GM19395 (cell line): ENCODE results near the gene BTBD9.
A peak's percentile ranks its signal among the peaks of the same experiment; 100 is the strongest.

Experiments used
- ATAC-seq: cut with Tn5 transposase; IDR thresholded peaks from one replicate; pipeline ENCODE4 v1.9.1; 2021; ENCODE audit warnings: mild to moderate bottlenecking, moderate library complexity; ENCODE audit not compliant: unreplicated experiment

Gene BTBD9

GRCh38 chr6:38487423-38487822, 152.3 kb downstream of the BTBD9 start:
- no peak for ATAC-seq

- ATAC-seq = no peak
Measured at GRCh38 chr6:38485488-38485887, 154.2 kb downstream of the BTBD9 start.

GRCh38 chr6:38484656-38485055, 155.1 kb downstream of the BTBD9 start:
- no peak for ATAC-seq

GRCh38 chr6:38483526-38483925, 156.2 kb downstream of the BTBD9 start:
- ATAC-seq = peak; percentile 76

- no peak for ATAC-seq
Measured at GRCh38 chr6:38482466-38482865, 157.3 kb downstream of the BTBD9 start.

GRCh38 chr6:38481851-38482250, 157.9 kb downstream of the BTBD9 start:
- ATAC-seq = no peak

- ATAC-seq = no peak
Measured at GRCh38 chr6:38481211-38481836, 158.4 kb downstream of the BTBD9 start.

GRCh38 chr6:38480036-38480435, 159.7 kb downstream of the BTBD9 start:
- ATAC-seq = no peak

GRCh38 chr6:38479331-38479730, 160.4 kb downstream of the BTBD9 start:
- no peak for ATAC-seq

- ATAC-seq = no peak
Measured at GRCh38 chr6:38477680-38478260, 162.0 kb downstream of the BTBD9 start.

- no peak for ATAC-seq
Measured at GRCh38 chr6:38476888-38477287, 162.8 kb downstream of the BTBD9 start.

- ATAC-seq = no peak
Measured at GRCh38 chr6:38476141-38476540, 163.6 kb downstream of the BTBD9 start.

GRCh38 chr6:38470548-38470947, 169.2 kb downstream of the BTBD9 start:
- ATAC-seq = no peak

GRCh38 chr6:38467566-38467965, 172.2 kb downstream of the BTBD9 start:
- ATAC-seq = no peak

GRCh38 chr6:38460186-38460585, 179.5 kb downstream of the BTBD9 start:
- ATAC-seq = no peak

GRCh38 chr6:38459291-38459690, 180.4 kb downstream of the BTBD9 start:
- ATAC-seq = no peak

- ATAC-seq = no peak
Measured at GRCh38 chr6:38453861-38454260, 185.9 kb downstream of the BTBD9 start.

- ATAC-seq = no peak
Measured at GRCh38 chr6:38452816-38453660, 186.7 kb downstream of the BTBD9 start.

- no peak for ATAC-seq
Measured at GRCh38 chr6:38450717-38451116, 189.0 kb downstream of the BTBD9 start.

- no peak for ATAC-seq
Measured at GRCh38 chr6:38445925-38446324, 193.8 kb downstream of the BTBD9 start.

- ATAC-seq = no peak
Measured at GRCh38 chr6:38445336-38445735, 194.4 kb downstream of the BTBD9 start.
